SK-N-MC (cell line): ENCODE results near the gene HAGH.

Source experiments
- EZH2 ChIP-seq: fragments of 200-600 bp; sonication (generic); IDR thresholded peaks from one replicate; pipeline ENCODE4 v1.6.1; 2017; ENCODE audit warnings: antibody characterized with exemption
- POLR2AphosphoS5 ChIP-seq: IDR thresholded peaks from 2 replicates; pipeline ENCODE4 v1.6.1; 2012; ENCODE audit warnings: mild to moderate bottlenecking, low read depth, low read length, borderline replicate concordance

GRCh38 chr16:1850981-1851380 is 24.4 kb upstream of the HAGH start:
- TF ChIP-seq POLR2AphosphoS5 (no peak), EZH2 (no peak)
